Epidermal melanocyte (primary cell): ENCODE data around the gene CLDN9.
A peak's percentile ranks its signal among the peaks of the same experiment; 100 is the strongest.
"Not testable (repeated sequence)": the region's sequence is repeated elsewhere in the genome, so short reads cannot be mapped to it uniquely, and the experiment has no call there.

Experiments
- DNase-seq: peaks from one replicate; pipeline ENCODE4 v3.0.0; 2011; ENCODE audit warnings: low spot score; ENCODE audit not compliant: insufficient read length

The CLDN9 gene

DNA sequence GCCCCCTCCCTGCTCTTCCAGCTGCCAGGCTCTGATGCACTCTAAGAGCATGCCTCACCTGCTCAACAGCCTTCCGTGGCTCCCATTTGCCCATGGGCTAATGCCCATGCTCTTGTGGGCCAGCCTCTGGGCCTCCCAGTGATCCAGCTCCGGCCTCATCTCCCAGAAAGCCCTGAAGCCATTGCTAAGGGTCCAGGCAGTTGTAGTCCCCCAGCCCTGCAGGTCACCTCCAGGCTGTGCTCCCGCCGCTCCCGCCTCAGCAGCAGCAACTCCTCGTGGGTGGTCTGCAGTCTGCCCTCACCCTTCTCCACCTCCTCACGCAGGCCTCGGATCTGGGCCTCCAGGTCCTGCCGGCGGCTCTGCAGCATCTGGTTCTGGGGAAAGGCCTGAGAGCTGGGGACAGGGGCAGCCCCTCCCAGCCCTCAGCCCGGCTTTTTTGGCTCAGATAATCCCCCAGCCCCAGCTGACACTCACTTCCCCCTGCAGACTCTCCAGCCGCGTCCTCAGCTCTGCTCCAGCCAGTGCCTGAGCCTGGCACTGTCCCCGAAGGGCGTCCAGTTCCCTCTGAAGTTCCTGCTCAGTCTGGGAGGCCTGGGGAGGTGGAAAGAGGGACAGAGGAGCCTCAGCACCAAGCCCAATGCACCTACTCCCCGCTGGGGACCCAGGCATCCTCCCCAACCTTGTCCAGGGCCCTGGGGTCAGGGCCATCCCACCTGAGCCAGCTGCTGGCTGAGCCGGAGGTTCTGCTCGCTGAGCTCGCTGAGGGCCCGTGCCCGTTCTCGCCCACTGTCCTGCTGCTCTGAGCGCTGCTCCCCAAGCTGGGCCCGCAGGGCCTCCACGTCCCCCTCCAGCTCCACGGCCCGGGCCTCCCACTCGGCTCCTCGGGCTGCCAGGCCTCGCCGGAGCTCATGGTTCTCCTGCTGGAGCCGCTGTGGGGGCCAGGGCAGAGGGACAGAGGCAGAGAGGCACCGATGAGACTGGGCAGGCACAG, 17.8 kb downstream of the CLDN9 start:
- DNase-seq, result no peak

DNA sequence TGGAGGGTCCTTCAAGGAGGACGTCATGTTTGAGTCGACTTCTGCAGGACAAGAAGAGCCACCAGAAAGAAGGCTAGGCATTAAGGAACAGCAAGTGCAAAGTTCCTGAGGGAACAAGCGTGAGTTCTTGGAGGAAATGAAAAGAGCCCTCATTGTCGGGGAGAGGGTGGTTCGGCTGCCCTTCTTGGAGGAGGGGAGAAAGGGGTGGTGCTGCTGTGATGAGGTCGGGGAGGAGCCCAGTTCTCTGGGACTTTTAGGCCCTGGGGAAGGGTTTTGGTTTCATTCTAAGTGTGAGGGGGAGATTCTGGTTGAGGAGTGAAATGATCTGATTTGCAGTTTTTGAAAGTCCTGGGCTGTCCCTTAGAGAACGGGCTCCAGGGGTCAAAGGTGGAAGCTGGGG, 19.9 kb downstream of the CLDN9 start:
- DNase-seq, result peak; percentile 66

DNA sequence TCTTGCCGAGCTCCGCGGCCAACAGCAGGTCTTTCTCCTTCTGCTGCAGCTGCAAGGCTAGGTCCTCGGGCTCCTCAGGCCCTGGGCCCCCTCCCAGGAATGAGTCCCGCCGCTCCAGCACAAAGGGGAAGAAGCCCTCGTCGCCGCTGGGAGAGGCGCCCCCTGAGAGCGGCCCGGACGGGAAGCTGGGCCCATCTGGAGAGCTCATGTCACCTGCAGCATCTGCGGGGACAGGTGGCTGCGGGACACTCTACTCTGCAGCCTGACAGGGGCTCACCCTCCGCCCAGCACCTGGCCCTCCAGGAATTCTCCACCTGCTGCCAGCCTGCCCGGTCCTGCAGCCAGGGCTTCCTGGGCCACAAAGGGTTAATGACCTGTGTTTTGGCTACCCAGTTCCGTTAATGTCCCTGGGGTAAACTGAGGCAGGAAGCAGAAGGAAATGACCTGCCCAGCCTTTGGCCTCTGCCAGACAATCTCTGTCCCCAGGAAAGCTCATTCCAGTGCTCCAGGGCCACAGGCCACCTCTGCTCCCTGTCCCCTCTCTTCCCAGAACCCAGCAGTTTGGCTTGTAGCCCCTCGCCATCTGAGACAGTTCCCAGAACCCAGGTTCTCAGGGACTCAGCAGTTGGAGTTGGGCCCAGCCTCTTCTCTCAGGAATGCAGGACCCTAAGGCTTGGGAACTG, 22.7 kb downstream of the CLDN9 start:
- no peak for DNase-seq

DNA sequence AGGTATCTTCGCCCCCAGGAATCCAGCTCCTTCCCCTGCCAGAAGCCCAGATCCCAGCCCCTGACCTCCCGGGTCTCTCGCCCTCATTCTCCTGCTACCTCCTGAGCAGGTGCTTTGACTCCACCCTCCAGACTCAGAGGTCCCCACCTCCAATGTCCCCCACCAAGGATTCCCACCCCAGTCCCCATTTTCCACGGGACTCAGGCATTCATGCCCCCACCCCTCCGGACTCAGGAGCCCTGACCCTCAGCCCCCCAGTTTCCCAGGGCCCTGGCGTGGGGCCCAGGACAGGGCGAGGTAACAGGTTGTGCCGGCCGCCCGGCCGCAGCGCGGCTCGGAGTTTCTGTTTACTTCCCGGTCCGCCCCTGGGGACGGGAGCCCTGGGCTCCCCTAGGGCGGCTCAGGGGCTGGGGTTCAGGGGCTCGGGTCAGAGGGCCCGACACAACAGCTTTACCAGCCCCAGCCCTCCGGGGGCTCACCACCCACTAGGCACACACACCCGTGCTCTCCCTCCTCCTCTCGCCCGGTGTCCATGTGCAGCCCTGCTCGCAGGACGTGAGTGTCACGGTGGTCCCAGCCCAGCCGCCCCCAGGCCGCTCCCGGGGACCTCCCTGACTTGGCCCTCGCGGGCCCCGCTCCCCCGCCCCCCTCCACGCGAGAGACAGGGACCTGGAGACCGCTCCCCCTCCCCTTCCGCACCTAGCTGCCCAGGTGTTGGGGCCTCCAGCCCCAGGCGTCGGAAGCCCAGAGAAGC, 23.4 kb downstream of the CLDN9 start:
- no peak for DNase-seq

DNA sequence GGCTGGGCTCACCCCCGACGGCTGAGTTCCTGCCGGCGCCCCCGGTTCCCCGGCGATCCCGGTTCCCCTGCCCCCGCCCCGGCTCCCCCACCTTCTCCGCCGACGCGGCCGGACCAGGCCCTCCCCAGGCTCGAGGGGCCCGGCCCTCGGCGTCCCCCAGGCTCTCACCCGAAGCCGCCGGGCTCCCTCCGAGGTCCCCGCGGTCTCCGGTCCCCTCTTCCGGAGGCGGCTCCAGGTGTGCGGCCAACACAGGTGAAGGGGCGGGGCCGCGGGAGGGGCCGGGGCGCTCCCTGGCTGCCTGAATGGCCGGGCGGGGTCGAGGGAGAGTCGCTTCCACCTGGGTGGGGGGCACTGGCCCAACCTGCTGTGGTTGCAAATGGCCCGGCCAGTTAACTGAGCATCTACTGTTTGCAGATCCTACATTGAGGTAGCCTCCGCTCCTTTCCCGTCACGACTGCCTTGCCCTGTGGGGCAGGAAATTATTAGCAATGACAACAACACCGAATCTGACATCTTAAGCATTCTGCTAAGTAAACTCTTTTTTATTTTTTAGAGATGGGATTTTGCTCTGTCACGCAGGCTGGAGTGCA, 24.1 kb downstream of the CLDN9 start, which contains the start of gene BICDL2:
Gene BICDL2 (minus strand): TSS at position 219 of the 590 bp plus-strand sequence. CDS start 1,448 bp downstream, outside the sequence.
- DNase-seq, result no peak

DNA sequence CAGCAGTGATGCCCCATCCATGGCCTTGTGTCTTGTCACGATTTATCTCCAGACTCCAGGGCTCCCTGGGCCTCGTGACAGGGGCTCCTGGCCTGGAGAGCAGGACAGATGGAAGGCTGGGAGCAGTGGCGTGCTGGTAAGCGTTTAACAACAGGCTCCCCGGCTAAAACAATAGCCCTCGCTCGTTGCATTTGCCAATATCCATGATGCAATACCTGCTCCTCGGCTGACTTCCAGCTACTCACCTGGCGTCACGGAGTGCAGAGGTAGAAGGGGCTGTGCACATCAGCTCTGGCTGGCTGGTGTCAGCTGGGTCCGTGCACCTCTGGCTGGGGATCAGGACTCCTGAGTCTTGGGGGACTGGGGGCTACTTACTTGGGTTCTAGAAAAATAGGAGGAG, 25.5 kb downstream of the CLDN9 start:
- no peak for DNase-seq

DNA sequence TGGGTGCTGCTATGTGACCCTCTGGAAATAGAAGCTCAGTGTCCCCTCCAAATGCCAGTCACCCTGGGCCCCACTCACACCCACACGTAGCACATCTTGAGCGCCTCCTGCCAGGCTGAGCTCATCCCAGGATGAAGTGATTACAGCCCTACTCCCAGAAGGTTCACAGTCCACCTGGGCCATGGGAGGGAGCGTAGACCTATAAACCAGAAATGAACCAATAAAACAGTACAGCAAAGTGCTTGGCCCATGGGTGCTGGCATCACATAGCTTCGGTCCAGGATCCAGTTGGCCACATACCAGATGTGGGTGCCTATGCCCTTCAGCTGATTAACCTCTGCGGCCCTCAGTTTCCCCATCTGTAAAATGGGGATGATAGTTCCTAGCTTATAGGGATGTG, 26.2 kb downstream of the CLDN9 start:
- no peak for DNase-seq

DNA sequence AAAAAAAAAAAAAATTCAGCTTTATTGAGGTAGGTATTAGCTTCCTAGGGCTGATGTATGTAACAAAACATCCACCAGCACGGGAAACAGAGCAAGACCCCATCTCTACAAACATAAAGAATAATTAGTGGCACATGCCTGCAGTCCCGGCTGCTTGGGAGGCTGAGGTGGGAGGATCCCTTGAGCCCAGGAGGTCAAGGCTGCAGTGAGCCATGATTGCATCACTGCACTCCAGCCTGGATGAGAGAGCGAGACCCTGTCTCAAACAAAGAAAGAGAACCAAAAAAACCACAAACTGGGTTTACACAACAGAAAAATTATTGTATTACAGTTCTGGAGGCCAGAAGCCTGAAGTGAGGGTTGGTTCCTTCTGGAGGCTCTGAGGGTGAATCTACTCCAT, 29.7 kb downstream of the CLDN9 start:
- no peak for DNase-seq

DNA sequence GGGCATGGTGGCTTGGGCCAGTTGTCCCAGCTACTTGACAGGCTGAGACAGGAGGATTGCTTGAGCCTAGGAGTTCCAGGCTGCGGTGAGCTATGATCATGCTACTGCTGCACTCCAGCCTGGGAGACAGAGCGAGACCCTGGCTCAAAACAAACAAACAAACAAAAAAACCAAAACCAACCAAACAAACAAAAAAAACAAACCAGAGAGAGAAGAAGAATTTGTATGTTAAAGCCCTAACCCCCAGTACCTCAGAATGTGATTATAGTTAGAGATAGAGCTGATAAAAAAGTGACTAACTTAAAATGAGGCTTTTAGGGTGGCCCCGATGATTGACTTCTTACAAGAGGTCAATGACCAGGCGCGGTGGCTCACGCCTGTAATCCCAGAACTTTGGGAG, 32.0 kb downstream of the CLDN9 start:
- no peak for DNase-seq

DNA sequence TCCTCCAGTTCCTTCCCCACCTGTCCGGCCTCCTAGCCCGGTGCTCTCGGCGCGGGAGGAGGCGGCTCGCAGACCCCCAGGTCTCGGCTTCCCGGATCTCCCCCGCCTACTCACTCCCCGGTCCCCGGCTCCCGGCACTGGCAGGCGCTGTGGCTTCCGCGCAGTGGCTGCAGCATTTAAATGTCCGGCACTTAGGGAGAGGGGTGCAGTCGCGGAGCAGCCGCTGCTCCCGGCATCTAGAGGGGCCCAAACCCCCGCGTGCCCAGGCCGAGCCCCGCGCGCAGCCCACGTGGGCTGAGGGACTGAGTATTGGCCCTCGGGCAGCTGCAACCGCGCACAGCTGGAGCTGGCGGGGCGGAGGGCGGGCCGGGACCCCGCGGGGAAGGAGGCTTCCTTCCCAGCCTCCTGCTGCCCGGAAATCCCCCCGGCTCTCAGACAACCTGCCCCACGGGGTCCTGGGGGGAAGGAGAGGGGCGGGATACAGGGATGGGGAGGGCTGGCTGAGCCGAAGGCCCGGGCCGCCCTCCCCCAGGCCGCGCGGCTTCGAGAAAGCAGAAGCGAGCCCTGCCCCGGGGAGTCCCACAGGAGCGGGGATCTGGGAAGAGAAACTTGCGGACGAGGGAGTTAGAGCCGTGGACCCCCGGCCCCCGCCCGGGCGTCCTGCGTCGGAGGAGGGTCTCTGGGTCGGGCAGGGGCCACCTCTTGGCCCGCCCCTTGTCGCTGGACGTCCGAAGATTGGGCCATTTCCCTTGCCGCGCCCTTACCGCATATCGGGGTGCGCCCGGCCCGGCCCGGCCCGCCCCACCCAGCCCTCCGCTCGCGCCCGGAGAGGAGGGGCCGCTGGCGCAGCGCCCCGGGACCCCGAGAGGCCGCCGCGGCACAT, 33.3 kb downstream of the CLDN9 start, which contains the start of gene MMP25:
Gene MMP25 (plus strand): TSS at position 804 of the 883 bp plus-strand sequence. CDS start 357 bp downstream, outside the sequence.
- no peak for DNase-seq

DNA sequence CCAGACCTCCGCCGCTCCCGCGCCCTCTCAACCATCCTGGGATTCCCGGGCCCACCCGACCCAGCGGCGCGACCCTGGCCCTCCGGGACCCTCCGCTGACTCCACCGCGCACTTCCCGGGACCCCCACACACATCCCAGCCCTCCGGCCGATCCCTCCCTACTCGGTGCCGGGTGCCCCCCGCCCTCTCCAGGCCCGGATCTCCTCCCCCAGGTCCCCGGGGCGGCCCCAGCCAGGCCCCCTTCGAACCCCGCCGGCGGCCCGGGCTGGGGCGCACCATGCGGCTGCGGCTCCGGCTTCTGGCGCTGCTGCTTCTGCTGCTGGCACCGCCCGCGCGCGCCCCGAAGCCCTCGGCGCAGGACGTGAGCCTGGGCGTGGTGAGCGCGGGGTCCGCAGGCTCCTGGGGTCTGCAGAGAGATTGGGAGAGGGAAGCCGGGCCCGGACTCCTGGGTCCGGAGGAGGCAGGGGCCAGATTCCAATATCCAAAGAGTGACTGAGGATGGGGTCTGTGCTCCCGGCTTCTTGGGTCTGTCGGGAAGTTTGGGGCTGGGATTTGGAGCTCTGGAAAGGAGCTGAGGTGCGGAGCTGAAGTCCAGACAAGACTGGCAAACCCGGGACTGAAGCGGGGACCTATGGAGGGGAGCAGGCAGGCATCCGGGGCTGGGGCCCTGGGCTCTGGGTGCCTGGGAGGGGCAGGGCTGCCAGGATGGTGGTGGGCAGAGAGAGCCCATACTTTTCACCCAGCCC, 34.1 kb downstream of the CLDN9 start:
- DNase-seq, result no peak

DNA sequence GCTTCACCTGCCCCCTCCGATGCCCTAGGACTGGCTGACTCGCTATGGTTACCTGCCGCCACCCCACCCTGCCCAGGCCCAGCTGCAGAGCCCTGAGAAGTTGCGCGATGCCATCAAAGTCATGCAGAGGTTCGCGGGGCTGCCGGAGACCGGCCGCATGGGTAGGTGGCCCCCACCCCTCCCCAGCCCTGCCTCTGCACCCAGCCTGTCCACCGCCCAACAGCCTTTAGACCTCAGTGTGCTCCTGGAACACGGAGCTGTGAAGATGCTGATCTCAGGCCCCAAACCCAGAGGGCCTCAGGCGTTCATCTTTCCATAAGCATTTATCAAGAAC, 34.6 kb downstream of the CLDN9 start:
- DNase-seq, result no peak

DNA sequence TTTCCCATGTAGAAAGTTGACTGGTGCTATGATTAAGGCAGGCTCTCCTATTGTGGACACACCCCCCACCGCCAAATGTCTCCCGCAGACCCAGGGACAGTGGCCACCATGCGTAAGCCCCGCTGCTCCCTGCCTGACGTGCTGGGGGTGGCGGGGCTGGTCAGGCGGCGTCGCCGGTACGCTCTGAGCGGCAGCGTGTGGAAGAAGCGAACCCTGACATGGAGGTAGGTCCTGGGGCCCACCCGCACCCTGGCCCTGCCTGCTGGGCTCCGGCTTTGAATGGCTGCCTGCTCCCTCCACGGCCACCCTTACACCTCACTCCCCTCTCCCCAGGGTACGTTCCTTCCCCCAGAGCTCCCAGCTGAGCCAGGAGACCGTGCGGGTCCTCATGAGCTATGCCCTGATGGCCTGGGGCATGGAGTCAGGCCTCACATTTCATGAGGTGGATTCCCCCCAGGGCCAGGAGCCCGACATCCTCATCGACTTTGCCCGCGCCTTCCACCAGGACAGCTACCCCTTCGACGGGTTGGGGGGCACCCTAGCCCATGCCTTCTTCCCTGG, 37.3 kb downstream of the CLDN9 start:
- no peak for DNase-seq

DNA sequence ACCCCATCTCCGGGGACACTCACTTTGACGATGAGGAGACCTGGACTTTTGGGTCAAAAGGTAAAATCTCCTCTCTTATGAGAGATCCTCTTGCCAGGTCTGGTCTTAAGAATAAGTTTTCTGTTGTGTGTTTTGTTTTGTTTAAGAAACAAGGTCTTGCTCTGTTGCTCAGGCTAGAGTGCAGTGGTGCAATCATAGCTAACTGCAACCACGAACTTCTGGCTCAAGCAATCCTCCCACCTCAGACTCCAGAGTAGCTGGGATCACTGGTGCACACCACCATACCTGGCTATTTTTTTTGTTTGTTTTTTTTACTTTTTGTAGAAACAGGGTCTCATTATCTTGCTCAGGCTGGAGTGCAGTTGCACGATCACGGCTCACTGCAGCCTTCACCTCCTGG, 37.8 kb downstream of the CLDN9 start:
- no peak for DNase-seq

DNA sequence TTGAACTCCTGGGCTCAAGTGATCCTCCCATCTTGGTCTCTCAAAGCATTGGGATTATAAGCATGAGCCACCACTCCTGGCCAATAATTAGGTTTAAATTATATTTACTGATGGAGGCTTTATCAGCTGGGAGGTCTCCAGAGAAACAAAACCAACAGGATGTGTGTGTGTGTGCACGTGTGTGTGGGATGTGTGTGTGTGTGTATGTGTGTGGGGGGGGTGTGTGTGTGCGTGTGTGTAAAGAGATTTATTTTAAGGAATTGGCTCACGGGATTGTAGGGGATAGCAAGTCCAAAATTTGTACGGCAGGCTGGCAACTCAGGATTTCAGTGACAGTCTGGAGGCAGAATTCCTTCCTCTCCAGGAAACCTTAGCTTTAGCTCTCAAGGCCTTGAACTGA, 38.3 kb downstream of the CLDN9 start:
- no peak for DNase-seq

DNA sequence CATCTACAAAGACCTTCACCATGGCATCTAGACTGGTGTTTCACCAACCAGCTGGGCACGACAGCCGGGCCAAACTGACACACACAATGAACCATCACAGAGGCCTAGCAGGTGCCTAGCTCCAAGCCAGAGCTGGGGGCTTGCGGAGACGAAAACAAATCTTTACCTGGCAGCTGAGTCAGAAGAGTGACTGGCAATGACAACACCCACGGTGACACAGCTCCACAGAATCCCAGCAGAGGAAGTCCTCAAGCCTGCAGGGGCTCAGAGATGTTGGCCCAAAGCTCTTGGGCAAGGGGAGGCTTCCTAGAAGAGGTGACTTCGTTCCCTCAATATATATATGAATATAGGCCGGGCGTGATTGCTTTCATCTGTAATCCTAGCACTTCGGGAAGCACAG, 38.8 kb downstream of the CLDN9 start:
- no peak for DNase-seq

DNA sequence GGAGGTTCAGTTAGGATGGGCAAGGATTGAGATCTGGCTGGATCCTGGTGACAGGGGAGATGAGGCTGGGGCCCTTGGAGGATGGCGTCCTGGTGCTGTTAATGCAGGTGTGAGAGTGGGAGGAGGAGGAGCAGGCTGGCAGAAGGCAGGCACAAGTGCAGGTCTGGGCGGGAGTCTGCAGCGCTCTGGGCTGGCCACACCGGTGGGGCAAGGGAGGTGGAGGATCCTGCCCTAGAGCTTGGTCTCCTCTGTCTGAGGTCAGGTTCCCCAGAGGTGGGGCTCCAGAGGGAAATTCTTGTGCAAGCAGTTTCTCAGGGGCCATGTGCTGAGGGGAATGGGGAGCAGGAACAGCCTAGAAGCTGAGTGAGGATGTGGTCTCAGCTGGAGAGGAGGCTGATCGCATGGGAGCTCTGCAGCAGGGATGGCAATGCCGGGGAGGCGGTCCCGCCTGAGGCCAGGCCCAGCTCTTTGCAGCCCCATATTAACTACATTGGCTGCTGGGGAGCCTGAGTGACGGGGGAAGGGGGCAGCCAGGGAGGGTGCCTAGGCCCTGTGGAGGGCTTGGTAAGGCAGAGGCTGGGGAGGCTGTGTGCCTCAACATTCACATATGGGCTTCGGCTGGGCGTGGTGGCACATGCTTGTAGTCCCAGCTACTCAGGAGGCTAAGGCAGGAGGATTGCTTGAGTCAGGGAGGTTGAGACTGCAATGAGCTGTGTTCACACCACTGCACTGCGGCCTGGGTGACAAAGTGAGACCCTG, 40.0 kb downstream of the CLDN9 start:
- not testable (repeated sequence) for DNase-seq

DNA sequence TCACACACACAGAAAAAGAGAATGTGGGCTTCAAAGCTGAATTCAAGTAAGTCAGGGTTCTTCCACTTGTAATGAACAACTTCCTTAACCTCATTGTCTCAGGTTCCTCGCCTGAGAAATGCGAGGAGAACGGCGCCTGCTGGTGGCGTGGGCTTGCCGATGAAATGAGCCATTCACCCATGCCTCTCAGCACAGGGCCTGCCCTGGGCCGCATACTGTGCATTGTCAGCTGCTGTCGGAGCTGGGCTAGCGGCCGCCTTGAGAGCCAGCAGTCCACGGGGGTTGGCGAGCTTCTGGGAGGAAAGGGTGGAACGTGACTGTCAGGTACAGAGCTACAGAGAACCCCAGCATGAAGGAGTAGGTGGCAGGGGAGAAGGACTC, 40.6 kb downstream of the CLDN9 start:
- not testable (repeated sequence) for DNase-seq
